NCI-H128 (cell line): ENCODE measurements around the gene RABGGTA.

ENCODE experiments used
- DNase-seq: peaks from one replicate; lab custom pipeline; 2025; ENCODE audit not compliant: unreplicated experiment; lab: John Stamatoyannopoulos, UW

Gene RABGGTA

GRCh38 chr14:24271134-24271833 is at the start of gene RABGGTA:
Gene RABGGTA (minus strand): TSS chr14:24271597. CDS start chr14:24271115, 482 bp downstream.
- peak; percentile 92 for DNase-seq

DNA sequence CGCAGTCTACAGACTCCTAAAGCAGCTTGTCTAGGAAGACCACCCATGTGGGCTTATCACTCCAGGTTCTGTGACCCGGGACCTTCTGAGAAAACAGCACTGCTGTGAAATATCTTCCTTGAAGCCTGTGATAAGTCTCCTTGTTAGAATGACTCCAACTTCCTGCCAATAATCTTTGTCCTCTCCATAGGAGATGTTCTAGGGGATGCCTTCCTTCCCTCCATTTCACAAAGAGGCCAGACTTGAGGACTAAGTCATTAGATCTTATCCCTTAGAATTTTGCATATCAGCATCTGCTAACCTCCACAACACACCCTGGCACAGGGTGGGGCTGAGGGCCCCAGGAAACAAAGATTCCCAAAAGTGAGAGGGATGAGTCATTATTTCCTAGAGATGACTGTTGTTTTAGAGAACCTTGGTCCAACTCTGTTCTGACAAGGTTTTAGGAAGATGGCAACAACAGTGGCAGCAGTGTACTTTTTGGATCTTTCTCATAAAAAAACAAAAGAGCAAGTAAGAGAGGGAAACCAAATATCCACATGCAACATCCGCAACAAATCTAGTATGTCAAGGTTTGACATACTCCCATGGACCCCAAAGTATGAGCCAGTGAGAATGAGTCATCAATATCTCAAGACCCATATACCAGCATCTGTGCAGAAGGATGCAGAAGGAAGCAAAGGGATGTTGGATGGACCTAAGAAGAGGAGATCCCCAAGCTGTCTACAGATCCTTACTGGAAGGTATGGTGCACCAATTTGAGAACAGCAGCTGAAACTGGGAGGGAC is 45.9 kb upstream of the RABGGTA start:
- DNase-seq: no peak

GRCh38 chr14:24316597-24316950 is 45.2 kb upstream of the RABGGTA start:
- DNase-seq: no peak

DNA sequence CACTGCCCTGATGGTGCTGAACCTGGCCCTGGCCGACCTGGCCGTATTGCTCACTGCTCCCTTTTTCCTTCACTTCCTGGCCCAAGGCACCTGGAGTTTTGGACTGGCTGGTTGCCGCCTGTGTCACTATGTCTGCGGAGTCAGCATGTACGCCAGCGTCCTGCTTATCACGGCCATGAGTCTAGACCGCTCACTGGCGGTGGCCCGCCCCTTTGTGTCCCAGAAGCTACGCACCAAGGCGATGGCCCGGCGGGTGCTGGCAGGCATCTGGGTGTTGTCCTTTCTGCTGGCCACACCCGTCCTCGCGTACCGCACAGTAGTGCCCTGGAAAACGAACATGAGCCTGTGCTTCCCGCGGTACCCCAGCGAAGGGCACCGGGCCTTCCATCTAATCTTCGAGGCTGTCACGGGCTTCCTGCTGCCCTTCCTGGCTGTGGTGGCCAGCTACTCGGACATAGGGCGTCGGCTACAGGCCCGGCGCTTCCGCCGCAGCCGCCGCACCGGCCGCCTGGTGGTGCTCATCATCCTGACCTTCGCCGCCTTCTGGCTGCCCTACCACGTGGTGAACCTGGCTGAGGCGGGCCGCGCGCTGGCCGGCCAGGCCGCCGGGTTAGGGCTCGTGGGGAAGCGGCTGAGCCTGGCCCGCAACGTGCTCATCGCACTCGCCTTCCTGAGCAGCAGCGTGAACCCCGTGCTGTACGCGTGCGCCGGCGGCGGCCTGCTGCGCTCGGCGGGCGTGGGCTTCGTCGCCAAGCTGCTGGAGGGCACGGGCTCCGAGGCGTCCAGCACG is 44.6 kb upstream of the RABGGTA start:
- no peak for DNase-seq

DNA sequence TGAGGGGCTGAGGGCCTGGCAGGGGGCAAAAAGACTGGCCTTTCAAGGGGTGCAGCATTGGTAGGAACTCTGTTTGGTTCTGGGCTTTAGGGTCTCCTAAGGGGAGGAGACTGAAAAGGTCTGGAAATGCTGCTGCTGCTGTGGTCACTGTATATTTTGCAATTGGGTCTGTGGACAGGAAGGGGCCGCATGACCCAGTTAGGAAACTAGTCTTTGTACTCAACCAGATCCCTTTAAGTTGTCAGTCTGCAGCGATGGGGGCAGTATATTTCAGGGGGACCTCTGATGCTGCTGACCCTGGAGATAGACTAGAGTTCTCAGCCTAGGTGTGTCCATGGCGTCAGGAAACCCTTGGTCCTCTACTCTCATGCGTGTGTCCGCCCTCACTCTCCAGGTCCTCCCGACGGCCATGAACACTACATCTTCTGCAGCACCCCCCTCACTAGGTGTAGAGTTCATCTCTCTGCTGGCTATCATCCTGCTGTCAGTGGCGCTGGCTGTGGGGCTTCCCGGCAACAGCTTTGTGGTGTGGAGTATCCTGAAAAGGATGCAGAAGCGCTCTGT is 43.9 kb upstream of the RABGGTA start:
- no peak for DNase-seq

GRCh38 chr14:24314377-24315193 is 43.2 kb upstream of the RABGGTA start:
- no peak for DNase-seq

GRCh38 chr14:24313913-24314312 is 42.5 kb upstream of the RABGGTA start:
- DNase-seq: no peak

DNA sequence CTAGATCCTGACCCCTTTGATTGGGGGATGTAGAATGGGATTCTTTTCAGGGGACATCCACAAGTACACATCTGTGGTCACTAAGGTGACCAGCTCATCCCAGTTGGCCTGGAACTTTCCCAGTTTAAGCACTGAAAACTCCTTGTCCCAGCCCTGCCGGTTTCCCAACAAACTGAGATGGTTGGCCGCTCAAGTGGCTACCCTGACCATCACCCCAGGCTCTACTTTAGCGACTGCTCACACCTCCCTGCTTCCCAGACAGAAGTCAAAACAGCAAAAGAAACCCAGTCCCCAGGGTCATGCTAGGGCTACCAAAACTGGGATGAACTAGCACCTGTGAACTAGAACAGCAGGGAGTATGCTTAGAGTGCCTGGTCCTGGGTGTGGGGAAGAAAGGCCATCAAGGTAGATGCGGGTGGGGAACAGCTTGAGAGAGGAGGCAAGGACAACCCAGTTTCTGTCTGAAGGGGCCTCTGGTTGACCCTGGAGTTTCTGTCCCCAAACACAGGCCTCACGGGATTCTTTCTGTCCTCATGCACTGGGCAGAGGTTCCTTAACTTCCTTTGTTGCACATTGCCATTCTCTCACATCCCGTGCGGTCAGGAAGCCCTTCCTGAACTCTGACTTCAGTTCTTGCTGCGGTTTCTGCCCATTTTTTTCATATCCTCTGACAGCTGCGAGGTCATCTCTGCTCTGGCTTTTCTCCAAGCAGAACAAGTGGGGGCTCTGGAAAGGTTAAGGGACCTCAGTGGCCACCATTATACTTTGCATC is 41.5 kb upstream of the RABGGTA start:
- no peak for DNase-seq

DNA sequence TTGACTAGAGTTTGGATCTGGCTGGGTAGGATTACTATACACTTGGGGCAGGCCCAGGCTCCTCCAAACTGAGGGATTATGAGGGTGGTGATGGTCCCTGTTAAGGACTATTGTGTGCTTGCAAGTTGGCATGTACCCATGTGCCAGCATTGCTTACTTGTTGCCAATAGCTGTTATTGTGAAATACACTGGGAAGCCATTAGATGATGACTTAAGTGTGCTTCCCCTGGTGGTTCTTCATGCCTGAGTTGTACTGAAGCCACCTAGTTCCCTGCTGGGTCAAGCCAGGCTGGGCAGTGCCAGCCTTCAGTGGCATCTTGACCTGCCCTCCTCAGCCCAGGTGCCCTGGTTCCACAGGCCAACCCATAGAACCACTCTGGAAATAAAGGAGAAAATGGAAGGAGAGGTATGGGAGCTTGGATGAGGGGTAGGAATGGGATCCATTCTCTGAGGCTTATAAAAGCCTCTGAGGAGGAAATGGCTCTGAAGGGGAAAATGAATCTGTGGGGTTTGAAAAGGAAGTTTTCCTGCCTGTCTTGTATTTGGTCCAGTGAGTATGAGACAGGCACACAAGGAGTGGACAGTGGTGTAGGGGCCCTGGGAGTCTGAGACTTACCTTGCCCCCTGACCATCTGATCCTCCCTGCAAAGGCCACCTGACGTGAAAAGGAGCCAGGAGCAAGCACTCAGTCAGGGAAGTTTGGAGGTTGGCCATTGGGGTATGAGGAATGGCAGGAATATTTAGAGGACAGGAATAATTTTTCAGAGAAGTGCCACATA is 40.6 kb upstream of the RABGGTA start:
- DNase-seq: no peak

GRCh38 chr14:24310646-24311604 is 39.5 kb upstream of the RABGGTA start, which contains the start of gene LTB4R:
Gene LTB4R (plus strand): TSS chr14:24311502. CDS start chr14:24315652, 4,150 bp downstream.
- DNase-seq: no peak

GRCh38 chr14:24310265-24310645 is 38.9 kb upstream of the RABGGTA start:
- no peak for DNase-seq

DNA sequence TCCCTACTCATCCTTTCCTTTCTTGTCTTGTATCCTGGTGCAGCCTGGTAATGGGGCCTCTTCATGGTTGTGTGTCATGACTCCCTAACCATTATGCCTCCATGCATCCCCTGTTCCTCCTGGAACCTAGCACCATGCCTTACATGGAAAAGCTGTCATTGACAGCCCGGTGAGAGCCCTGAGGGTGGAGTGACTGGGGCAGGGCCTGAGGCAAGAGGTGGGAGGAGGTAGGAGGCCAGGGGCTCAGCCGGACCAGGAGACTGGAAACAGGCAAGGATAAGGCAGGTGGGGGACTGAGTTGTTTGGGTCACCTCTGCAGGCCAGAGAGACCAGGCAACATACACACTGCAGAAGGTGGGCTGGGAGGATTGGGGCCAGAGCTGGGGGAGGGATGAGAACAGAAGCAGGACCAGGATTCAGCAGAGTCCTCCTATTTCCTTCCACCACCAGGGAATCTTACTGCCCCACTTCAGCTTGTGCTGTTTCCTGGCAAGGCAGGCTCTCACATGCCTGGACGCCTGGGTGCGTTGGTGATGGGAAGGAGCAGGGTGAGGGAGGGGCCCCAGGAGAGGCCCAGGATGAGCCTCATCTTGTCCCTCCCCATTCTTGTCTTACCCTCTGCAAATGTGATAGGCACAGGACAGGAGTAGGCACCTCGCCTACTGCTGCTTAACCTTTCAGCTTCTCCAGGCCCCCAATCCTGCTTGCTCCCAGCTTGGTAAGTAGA is 38.3 kb upstream of the RABGGTA start, which contains the start of gene LTB4R2:
Gene LTB4R2, plus strand, starts transcription at position 603 of the 727 bp plus-strand sequence. CDS start 525 bp downstream, outside the sequence.
- no peak for DNase-seq

DNA sequence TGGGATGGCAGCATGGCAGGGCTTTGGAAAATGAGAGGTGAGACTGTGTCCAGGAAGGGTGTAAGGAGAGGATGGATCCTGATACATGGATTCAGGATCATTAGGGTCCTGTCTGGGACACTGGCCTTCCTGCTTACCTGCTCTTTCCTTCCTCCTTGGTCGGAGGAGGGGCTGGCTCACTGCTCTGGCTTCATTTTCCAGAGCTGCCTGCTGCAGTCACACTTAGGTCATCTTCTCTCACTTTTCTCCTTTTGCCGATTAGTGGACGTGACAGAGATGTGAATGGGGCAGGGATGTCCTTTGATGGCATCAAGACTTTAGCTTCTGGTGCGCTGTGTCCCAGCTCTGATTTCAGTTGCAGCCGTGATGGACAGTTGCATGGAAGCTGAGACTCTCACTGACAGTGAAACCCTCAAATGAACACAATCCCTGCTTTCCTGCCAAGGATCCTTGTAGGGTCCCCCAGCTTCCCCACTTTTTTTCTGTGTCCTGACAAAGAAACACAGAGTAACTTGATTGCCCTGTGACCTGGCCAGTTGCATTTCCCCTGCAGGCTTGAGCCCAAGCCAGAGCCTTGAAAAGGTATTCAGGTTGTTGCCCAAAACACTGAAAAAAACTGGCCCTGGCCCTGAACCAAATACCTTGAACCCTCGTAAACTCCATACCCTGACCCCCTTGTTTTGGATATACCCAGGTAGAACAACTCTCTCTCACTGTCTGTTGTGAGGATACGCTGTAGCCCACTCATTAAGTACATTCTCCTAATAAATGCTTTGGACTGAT is 37.1 kb upstream of the RABGGTA start:
- no peak for DNase-seq

GRCh38 chr14:24307575-24308341 is 36.4 kb upstream of the RABGGTA start, which contains the start of gene CIDEB:
Gene CIDEB (minus strand): TSS chr14:24307977. CDS start chr14:24307858, 119 bp downstream.
- DNase-seq: peak; percentile 20

DNA sequence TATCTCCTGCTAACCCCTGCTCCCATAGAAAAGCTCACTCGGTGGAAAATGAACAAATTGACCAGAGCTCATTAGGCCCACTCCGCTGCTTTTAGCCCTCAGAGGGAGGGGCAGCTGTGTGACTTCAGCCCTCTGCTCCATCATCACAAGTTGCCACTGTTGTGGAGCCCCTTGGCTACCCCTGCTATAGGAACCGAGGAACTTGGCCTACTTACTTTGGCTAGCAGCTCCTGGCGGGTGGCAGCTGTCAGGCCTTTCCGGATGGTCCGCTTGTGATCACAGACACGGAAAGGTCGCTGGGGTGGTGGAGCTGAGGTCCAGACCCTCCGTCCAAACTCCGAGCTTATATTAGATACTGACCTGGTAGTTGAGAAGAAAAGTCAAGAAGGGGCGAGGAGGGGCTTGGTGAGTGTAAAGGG is 35.8 kb upstream of the RABGGTA start:
- DNase-seq: no peak
